ENCODE results near the gene GHRHR. TPM values are rescaled to one million over a fixed set of nuclear protein-coding genes. Genes with fewer than 3 reads are reported as not detected.

Gene GHRHR
- total RNA-seq, 1 donor from 2014 or later: not detected

GRCh38 chr7:30931161-30931928, 32.4 kb upstream of the GHRHR start:
- Mint-ChIP-seq H3K4me1 (ENCODE audit: low read depth, unreplicated experiment) (peaks cover 7% of the 10 kb centered on the region), H3K27me3 (ENCODE audit: unreplicated experiment) (peaks cover 14% of the 10 kb centered on the region), H3K4me3 (ENCODE audit: unreplicated experiment) (no peak overlapping the region), H3K9me3 (ENCODE audit: unreplicated experiment) (peaks cover 3% of the 10 kb centered on the region), H3K27ac (ENCODE audit: unreplicated experiment) (no peak overlapping the region), H3K36me3 (ENCODE audit: unreplicated experiment) (no peaks in the 10 kb centered on the region)
- TF ChIP-seq CTCF (IDR thresholded peaks at IDR 0.05; ENCODE audit: partially characterized antibody, unreplicated experiment): no peak
- DNase-seq: no peak

GRCh38 chr7:30931929-30932540, 31.7 kb upstream of the GHRHR start:
- Mint-ChIP-seq H3K9me3 (ENCODE audit: unreplicated experiment) (peaks cover 2% of the 10 kb centered on the region), H3K4me3 (ENCODE audit: unreplicated experiment) (no peak overlapping the region), H3K4me1 (ENCODE audit: low read depth, unreplicated experiment) (peaks cover 7% of the 10 kb centered on the region), H3K27me3 (ENCODE audit: unreplicated experiment) (peaks cover 14% of the 10 kb centered on the region), H3K36me3 (ENCODE audit: unreplicated experiment) (no peaks in the 10 kb centered on the region), H3K27ac (ENCODE audit: unreplicated experiment) (no peak overlapping the region)
- TF ChIP-seq CTCF (IDR thresholded peaks at IDR 0.05; ENCODE audit: partially characterized antibody, unreplicated experiment): no peak
- no peak for DNase-seq

- no peaks in the 10 kb centered on the region for H3K36me3 Mint-ChIP-seq (ENCODE audit: unreplicated experiment)
- peaks cover 7% of the 10 kb centered on the region for H3K4me1 Mint-ChIP-seq (ENCODE audit: low read depth, unreplicated experiment)
- H3K4me3 Mint-ChIP-seq (ENCODE audit: unreplicated experiment): no peak overlapping the region
- peaks cover 14% of the 10 kb centered on the region for H3K27me3 Mint-ChIP-seq (ENCODE audit: unreplicated experiment)
- TF ChIP-seq CTCF (IDR thresholded peaks at IDR 0.05; ENCODE audit: partially characterized antibody, unreplicated experiment): no peak
- no peak for DNase-seq
- H3K9me3 Mint-ChIP-seq (ENCODE audit: unreplicated experiment): peaks cover 2% of the 10 kb centered on the region
- no peak overlapping the region for H3K27ac Mint-ChIP-seq (ENCODE audit: unreplicated experiment)
These were observed 31.2 kb upstream of the GHRHR start for GRCh38 chr7:30932562-30932961.

GRCh38 chr7:30933124-30933974, 30.4 kb upstream of the GHRHR start:
- DNase-seq: no peak

More at GRCh38 chr7:30933124-30933974, 30.4 kb upstream of the GHRHR start:
- Mint-ChIP-seq H3K4me3 (ENCODE audit: unreplicated experiment) (no peak overlapping the region), H3K27ac (ENCODE audit: unreplicated experiment) (no peak overlapping the region), H3K27me3 (ENCODE audit: unreplicated experiment) (peaks cover 16% of the 10 kb centered on the region), H3K36me3 (ENCODE audit: unreplicated experiment) (no peaks in the 10 kb centered on the region), H3K9me3 (ENCODE audit: unreplicated experiment) (peaks cover 6% of the 10 kb centered on the region), H3K4me1 (ENCODE audit: low read depth, unreplicated experiment) (peaks cover 7% of the 10 kb centered on the region)
- no peak for TF ChIP-seq CTCF (IDR thresholded peaks at IDR 0.05; ENCODE audit: partially characterized antibody, unreplicated experiment)

Data from glutamatergic neuron (in vitro differentiated cells).